Subcutaneous abdominal adipose tissue (tissue), 5 donors: ENCODE results near the gene MT1E.
"Not testable (repeated sequence)": the region's sequence is repeated elsewhere in the genome, so short reads cannot be mapped to it uniquely, and the experiment has no call there.

ENCODE experiments used
- H3K27ac ChIP-seq: one replicate; pipeline ENCODE4 v1.7.0; 2013; ENCODE audit warnings: low read depth, mild to moderate bottlenecking, inconsistent platforms, low read length, moderate library complexity
- H3K27me3 ChIP-seq, 5 donors: one replicate each; pipeline ENCODE4 v1.7.0; 2013; ENCODE audit warnings: low read length in 5 of 5, inconsistent platforms in 1 of 5; ENCODE audit not compliant: control insufficient read depth in 5 of 5, insufficient read depth in 4 of 5
- H3K36me3 ChIP-seq, 5 donors: one replicate each; pipeline ENCODE4 v1.7.0; 2013; ENCODE audit warnings: low read length in 5 of 5; ENCODE audit not compliant: control insufficient read depth in 5 of 5, insufficient read depth in 5 of 5
- H3K4me1 ChIP-seq, 5 donors: one replicate each; pipeline ENCODE4 v1.7.0; 2013; ENCODE audit warnings: low read length in 5 of 5, mild to moderate bottlenecking in 3 of 5, moderate library complexity in 1 of 5; ENCODE audit not compliant: control insufficient read depth in 5 of 5, insufficient read depth in 5 of 5
- H3K4me3 ChIP-seq, 5 donors: one replicate each; pipeline ENCODE4 v1.7.0; 2013; ENCODE audit warnings: low read length in 5 of 5, low read depth in 1 of 5
- H3K9ac ChIP-seq, 5 donors: one replicate each; pipeline ENCODE4 v1.7.0; 2013; ENCODE audit warnings: low read length in 5 of 5, mild to moderate bottlenecking in 4 of 5, moderate library complexity in 3 of 5
- H3K9me3 ChIP-seq, 5 donors: one replicate each; pipeline ENCODE4 v1.7.0; 2013; ENCODE audit warnings: low read length in 5 of 5; ENCODE audit not compliant: control insufficient read depth in 5 of 5
- donor health status: healthy.
- donor health status: healthy.
- donor health status: healthy.
- donor health status: healthy.
- donor health status: healthy.

Gene MT1E

GRCh38 chr16:56669840-56670619 lies 44.4 kb downstream of the MT1E start:
- Histone ChIP-seq H3K27me3 (peaks cover 0 to 28% (median 15%) of the 10 kb centered on the region in 5 donors), H3K9ac (no peak overlapping the region), H3K36me3 (no peaks in the 10 kb centered on the region), H3K4me1 (peaks cover 0 to 21% (median 17%) of the 10 kb centered on the region in 5 donors), H3K27ac (no peak overlapping the region), H3K4me3 (no peak overlapping the region), H3K9me3 (no peaks in the 10 kb centered on the region)

GRCh38 chr16:56670620-56670934 lies 45.0 kb downstream of the MT1E start:
- Histone ChIP-seq H3K4me1 (peaks cover 0 to 21% (median 17%) of the 10 kb centered on the region in 5 donors), H3K4me3 (no peak overlapping the region)

GRCh38 chr16:56671691-56672090 lies 46.1 kb downstream of the MT1E start:
- Histone ChIP-seq H3K4me1 (peaks cover 0 to 25% (median 17%) of the 10 kb centered on the region in 5 donors), H3K27me3 (peaks cover 0 to 36% (median 15%) of the 10 kb centered on the region in 5 donors)
- not testable (repeated sequence) for H3K9ac ChIP-seq, H3K27ac ChIP-seq, H3K9me3 ChIP-seq, H3K36me3 ChIP-seq, H3K4me3 ChIP-seq

More at GRCh38 chr16:56670620-56670934, 45.0 kb downstream of the MT1E start:
- H3K9ac ChIP-seq: no peak overlapping the region
- peaks cover 0 to 32% (median 15%) of the 10 kb centered on the region in 5 donors for H3K27me3 ChIP-seq
- H3K9me3 ChIP-seq: no peaks in the 10 kb centered on the region
- no peak overlapping the region for H3K27ac ChIP-seq
- no peaks in the 10 kb centered on the region for H3K36me3 ChIP-seq

- H3K27ac ChIP-seq, H3K9me3 ChIP-seq, H3K4me3 ChIP-seq, H3K36me3 ChIP-seq, H3K9ac ChIP-seq: not testable (repeated sequence)
- Histone ChIP-seq H3K27me3 (peaks cover 0 to 39% (median 15%) of the 10 kb centered on the region in 5 donors), H3K4me1 (peaks cover 0 to 25% (median 17%) of the 10 kb centered on the region in 5 donors)
Observed at GRCh38 chr16:56672171-56672570, 46.6 kb downstream of the MT1E start.

GRCh38 chr16:56672761-56673536 lies 47.4 kb downstream of the MT1E start:
- Histone ChIP-seq H3K27me3 (peaks cover 0 to 35% (median 15%) of the 10 kb centered on the region in 5 donors), H3K4me1 (peaks cover 0 to 19% (median 12%) of the 10 kb centered on the region in 5 donors), H3K36me3 (no peaks in the 10 kb centered on the region), H3K9me3 (no peaks in the 10 kb centered on the region), H3K9ac (no peak overlapping the region), H3K4me3 (no peak overlapping the region), H3K27ac (no peak overlapping the region)

- H3K27me3 ChIP-seq: peaks cover 0 to 30% (median 6%) of the 10 kb centered on the region in 5 donors
- H3K36me3 ChIP-seq: no peaks in the 10 kb centered on the region
- H3K27ac ChIP-seq: no peak overlapping the region
- H3K9ac ChIP-seq: no peak overlapping the region
- peaks cover 0 to 14% (median 8%) of the 10 kb centered on the region in 5 donors for H3K4me1 ChIP-seq
- H3K9me3 ChIP-seq: no peaks in the 10 kb centered on the region
- H3K4me3 ChIP-seq: no peak overlapping the region
Observed at GRCh38 chr16:56673921-56674320, 48.3 kb downstream of the MT1E start.

- not testable (repeated sequence) for H3K27ac ChIP-seq, H3K9ac ChIP-seq, H3K9me3 ChIP-seq, H3K4me3 ChIP-seq, H3K36me3 ChIP-seq, H3K4me1 ChIP-seq
- H3K27me3 ChIP-seq: peaks cover 0 to 24% (median 4%) of the 10 kb centered on the region in 5 donors
Observed at GRCh38 chr16:56674570-56674969, 49.0 kb downstream of the MT1E start.

GRCh38 chr16:56675685-56676210 lies 50.2 kb downstream of the MT1E start:
- Histone ChIP-seq H3K27me3 (peaks cover 0 to 16% (median under 1%) of the 10 kb centered on the region in 5 donors), H3K9me3 (no peaks in the 10 kb centered on the region), H3K9ac (no peak overlapping the region), H3K4me3 (no peak overlapping the region), H3K4me1 (peaks cover 0 to 4% (median under 1%) of the 10 kb centered on the region in 5 donors), H3K36me3 (no peaks in the 10 kb centered on the region), H3K27ac (no peak overlapping the region)
